Measurements from ENCODE around the gene PIANP. TPM values are rescaled to one million over a fixed set of nuclear protein-coding genes. Genes with fewer than 3 reads are reported as not detected.
A peak's percentile ranks its signal among the peaks of the same experiment; 100 is the strongest.

PIANP gene
- total RNA-seq, 4 donors from 2014 or later: 0.55 to 11.5 (median 1.5) TPM; not detected in 1

DNA sequence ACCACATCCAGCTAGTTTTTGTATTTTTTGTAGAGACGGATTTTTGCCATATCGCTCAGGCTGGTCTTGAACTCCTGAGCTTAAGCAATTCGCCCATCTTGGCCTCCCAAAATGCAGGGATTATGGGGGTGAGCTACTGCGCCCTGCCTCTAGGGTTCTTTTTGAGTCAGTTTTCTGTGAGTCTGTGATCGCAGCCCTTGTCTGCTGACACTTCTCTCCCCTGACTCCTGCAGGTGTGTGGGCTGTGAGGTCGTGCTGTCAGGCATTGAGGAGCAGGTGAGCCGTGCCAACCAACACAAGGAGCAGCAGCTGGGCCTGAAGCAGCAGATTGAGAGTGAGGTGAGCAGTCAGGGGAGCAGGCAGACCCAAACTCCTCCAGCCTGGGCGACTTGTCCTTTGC, 29.6 kb upstream of the PIANP start:
- no peak for DNase-seq
- H3K4me3 ChIP-seq: no peak overlapping the region
- intact Hi-C loops (cut with DNase I; ENCODE audit: low total_unique reads): no loop called here
- H3K27me3 ChIP-seq: no peaks in the 10 kb centered on the region
- H3K27ac ChIP-seq: no peak overlapping the region
- no peaks in the 10 kb centered on the region for H3K9me3 ChIP-seq
- H3K4me1 ChIP-seq: no peaks in the 10 kb centered on the region
- no peaks in the 10 kb centered on the region for H3K36me3 ChIP-seq
- TF ChIP-seq, protein P1, sequence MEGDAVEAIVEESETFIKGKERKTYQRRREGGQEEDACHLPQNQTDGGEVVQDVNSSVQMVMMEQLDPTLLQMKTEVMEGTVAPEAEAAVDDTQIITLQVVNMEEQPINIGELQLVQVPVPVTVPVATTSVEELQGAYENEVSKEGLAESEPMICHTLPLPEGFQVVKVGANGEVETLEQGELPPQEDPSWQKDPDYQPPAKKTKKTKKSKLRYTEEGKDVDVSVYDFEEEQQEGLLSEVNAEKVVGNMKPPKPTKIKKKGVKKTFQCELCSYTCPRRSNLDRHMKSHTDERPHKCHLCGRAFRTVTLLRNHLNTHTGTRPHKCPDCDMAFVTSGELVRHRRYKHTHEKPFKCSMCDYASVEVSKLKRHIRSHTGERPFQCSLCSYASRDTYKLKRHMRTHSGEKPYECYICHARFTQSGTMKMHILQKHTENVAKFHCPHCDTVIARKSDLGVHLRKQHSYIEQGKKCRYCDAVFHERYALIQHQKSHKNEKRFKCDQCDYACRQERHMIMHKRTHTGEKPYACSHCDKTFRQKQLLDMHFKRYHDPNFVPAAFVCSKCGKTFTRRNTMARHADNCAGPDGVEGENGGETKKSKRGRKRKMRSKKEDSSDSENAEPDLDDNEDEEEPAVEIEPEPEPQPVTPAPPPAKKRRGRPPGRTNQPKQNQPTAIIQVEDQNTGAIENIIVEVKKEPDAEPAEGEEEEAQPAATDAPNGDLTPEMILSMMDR (IDR thresholded peaks at IDR 0.05): no peak
- TF ChIP-seq POLR2A (IDR thresholded peaks at IDR 0.05): no peak

DNA sequence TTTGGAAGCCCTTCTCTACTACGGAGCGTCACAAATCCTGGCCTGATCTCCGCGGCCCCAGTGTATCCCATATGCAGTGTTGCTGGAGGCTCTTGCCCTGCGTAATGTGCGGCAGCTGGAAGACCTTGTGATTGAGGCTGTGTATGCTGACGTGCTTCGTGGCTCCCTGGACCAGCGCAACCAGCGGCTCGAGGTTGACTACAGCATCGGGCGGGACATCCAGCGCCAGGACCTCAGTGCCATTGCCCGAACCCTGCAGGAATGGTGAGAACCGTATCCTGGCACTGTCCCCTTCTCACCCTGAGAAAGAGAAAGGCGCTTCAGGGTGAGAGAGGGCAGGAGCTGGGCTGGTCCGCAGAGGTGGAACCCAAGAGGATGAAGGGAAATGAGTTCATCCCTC, 28.6 kb upstream of the PIANP start:
- Histone ChIP-seq H3K36me3 (no peaks in the 10 kb centered on the region), H3K27me3 (no peaks in the 10 kb centered on the region), H3K27ac (no peak overlapping the region), H3K9me3 (no peaks in the 10 kb centered on the region), H3K4me1 (no peaks in the 10 kb centered on the region), H3K4me3 (no peak overlapping the region)
- intact Hi-C loops (cut with DNase I; ENCODE audit: low total_unique reads): no loop called here
- TF ChIP-seq, protein P1 (IDR thresholded peaks at IDR 0.05): no peak
- no peak for TF ChIP-seq POLR2A (IDR thresholded peaks at IDR 0.05)
- no peak for DNase-seq

DNA sequence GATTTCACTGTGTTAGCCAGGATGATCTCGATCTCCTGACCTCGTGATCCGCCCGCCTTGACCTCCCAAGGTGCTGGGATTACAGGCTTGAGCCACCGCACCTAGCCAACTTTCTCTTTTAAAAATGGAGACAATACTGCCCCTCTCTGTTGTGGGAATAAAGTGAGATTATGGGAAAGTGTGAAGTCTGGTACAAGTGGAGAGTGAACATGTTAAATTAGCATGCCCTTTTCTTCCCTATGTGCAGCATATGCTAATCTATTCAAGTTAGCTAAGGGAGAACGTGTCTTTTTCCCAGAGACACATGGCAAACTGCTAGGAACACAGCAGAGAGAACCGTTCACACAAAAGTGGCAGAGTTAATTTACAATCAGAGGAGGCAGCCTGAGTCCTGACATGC, 24.7 kb upstream of the PIANP start:
- H3K27ac ChIP-seq: no peak overlapping the region
- H3K9me3 ChIP-seq: no peaks in the 10 kb centered on the region
- no peaks in the 10 kb centered on the region for H3K4me1 ChIP-seq
- no peaks in the 10 kb centered on the region for H3K36me3 ChIP-seq
- H3K27me3 ChIP-seq: no peaks in the 10 kb centered on the region
- no peak overlapping the region for H3K4me3 ChIP-seq
- TF ChIP-seq, protein P1 (IDR thresholded peaks at IDR 0.05): no peak
- TF ChIP-seq POLR2A (IDR thresholded peaks at IDR 0.05): no peak
- intact Hi-C loops (cut with DNase I; ENCODE audit: low total_unique reads): no loop called here
- DNase-seq: no peak

DNA sequence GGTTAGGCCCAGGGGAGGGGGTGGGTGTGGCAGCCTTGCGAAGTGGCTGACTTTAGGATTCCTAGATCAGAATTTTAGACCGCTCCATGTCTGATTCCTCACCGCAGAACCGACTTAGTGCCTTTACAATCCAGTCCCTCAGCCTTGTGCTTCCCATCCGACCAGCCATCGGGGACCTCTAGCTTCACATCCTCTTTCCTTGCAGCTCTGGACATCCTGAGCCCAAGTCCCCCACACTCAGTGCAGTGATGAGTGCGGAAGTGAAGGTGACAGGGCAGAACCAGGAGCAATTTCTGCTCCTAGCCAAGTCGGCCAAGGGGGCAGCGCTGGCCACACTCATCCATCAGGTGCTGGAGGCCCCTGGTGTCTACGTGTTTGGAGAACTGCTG, 23.8 kb upstream of the PIANP start:
- Histone ChIP-seq H3K4me3 (peak overlapping the region; percentile 64 to 79), H3K27me3 (no peaks in the 10 kb centered on the region), H3K9me3 (no peaks in the 10 kb centered on the region), H3K27ac (peak overlapping the region; percentile 77 to 87), H3K36me3 (no peaks in the 10 kb centered on the region), H3K4me1 (no peaks in the 10 kb centered on the region)
- no peak for TF ChIP-seq POLR2A (IDR thresholded peaks at IDR 0.05)
- TF ChIP-seq, protein P1 (IDR thresholded peaks at IDR 0.05): no peak
- DNase-seq: no peak
- intact Hi-C loops (cut with DNase I; ENCODE audit: low total_unique reads): no loop called here

DNA sequence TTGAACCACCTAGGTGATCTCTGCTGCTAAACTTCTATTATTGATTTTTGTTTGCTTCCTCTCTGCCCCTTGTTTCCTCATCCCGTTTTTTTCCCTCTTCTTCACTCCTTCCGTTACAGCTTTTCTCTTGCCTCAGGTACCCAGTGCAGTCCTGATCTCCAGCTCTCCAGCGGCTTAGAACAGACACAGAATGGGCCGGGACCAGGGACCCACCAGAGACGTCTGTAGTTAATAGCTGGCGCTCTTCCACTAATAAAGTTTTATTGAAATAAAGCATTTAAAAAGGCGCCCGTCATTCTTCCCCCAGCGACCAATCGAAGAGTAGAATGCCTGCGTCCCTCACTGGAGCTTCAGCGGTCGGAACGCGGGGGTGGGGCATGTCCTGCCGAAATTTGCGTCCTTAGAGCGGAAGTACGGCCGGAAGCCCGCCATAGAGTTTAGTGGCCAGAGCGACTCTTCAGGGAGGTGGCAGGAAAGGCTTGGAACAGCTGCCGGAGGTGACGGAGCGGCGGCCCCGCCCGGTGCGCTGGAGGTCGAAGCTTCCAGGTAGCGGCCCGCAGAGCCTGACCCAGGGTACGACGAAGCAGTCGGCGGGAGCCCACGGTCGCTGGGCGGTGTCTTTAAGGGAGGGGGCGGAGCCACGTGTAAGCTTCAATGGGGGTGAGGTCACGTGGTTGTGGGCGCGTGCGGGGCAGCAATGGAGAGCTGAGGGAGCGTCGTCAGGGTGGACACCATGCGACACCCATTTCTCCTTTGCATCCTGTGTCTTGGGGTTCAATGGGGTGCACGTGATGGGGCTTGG, 23.2 kb upstream of the PIANP start, which contains the start of gene COPS7A:
Gene COPS7A (plus strand): TSS at position 440 of the 802 bp plus-strand sequence. CDS start 611 bp downstream, outside the sequence.
- Histone ChIP-seq H3K27me3 (no peaks in the 10 kb centered on the region), H3K9me3 (no peaks in the 10 kb centered on the region), H3K4me1 (no peaks in the 10 kb centered on the region), H3K27ac (peak within 1 kb of the TSS; percentile 77 to 87), H3K36me3 (no peaks in the 10 kb centered on the region), H3K4me3 (peak within 1 kb of the TSS; percentile 64 to 79)
- DNase-seq: peak; percentile 97 to 98
- intact Hi-C loops (cut with DNase I; ENCODE audit: low total_unique reads): no loop called here
- peak in 1 of 2 donors; percentile 67 for TF ChIP-seq POLR2A (IDR thresholded peaks at IDR 0.05)
- TF ChIP-seq, protein P1 (IDR thresholded peaks at IDR 0.05): no peak
